ENCODE results near the gene SORCS1. TPM values are rescaled to one million over a fixed set of nuclear protein-coding genes. Genes with fewer than 3 reads are reported as not detected.

Gene SORCS1
- polyA plus RNA-seq, 1 donor (not counting 4 experiments of a cell fraction or from before 2014, with no cell fraction given): not detected

DNA sequence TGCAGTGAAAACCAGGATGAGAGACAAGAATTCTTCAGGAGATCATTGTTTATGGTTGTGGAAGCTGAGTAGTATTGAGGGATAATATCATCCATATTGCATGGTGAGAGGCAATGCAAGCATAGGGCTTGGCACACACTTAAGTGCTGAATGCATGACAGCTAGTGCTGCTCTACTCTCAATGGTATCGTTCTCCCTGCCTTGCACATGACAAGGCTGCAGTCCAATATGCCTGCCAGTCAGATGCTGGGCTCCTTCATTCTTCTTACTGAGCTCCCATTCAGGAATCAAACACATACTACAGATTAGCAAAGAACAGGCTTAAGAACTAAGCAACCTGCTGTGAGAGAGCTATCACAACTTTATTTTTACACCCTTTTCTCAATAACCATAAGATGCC lies 72.2 kb downstream of the SORCS1 start:
- H4K20me1 ChIP-seq (ENCODE audit: control insufficient read depth, extremely low read depth, insufficient read depth, low read length): no peaks in the 10 kb centered on the region
- no peak overlapping the region for H2AFZ ChIP-seq (ENCODE audit: control insufficient read depth, low read length)
- H3K4me3 ChIP-seq (ENCODE audit: control insufficient read depth in 2 of 3, extremely low read depth in 1 of 3, insufficient read depth in 2 of 3, low read depth in 1 of 3, low read length in 3 of 3): no peak overlapping the region
- no peak overlapping the region for H3K4me2 ChIP-seq (ENCODE audit: control insufficient read depth, extremely low read depth, insufficient read depth, low read depth, low read length)
- no peaks in the 10 kb centered on the region for H3K27me3 ChIP-seq (ENCODE audit: control insufficient read depth, extremely low read depth, insufficient read depth, low read length)
- H3K9me1 ChIP-seq (ENCODE audit: control insufficient read depth, extremely low read depth, insufficient read depth, low read length): no peaks in the 10 kb centered on the region
- no peak overlapping the region for H3K27ac ChIP-seq (ENCODE audit: control insufficient read depth, insufficient read depth, low read length)
- TF ChIP-seq, protein P1, sequence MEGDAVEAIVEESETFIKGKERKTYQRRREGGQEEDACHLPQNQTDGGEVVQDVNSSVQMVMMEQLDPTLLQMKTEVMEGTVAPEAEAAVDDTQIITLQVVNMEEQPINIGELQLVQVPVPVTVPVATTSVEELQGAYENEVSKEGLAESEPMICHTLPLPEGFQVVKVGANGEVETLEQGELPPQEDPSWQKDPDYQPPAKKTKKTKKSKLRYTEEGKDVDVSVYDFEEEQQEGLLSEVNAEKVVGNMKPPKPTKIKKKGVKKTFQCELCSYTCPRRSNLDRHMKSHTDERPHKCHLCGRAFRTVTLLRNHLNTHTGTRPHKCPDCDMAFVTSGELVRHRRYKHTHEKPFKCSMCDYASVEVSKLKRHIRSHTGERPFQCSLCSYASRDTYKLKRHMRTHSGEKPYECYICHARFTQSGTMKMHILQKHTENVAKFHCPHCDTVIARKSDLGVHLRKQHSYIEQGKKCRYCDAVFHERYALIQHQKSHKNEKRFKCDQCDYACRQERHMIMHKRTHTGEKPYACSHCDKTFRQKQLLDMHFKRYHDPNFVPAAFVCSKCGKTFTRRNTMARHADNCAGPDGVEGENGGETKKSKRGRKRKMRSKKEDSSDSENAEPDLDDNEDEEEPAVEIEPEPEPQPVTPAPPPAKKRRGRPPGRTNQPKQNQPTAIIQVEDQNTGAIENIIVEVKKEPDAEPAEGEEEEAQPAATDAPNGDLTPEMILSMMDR (optimal IDR thresholded peaks at IDR 0.05 in 1 of 3, IDR thresholded peaks at IDR 0.05 in 1 of 3, conservative IDR thresholded peaks at IDR 0.05 in 1 of 3; ENCODE audit: extremely low read depth in 1 of 3, insufficient read depth in 2 of 3, low read length in 3 of 3): no peak
- TF ChIP-seq EZH2 (IDR thresholded peaks at IDR 0.05; ENCODE audit: low read length): no peak
- DNase-seq (ENCODE audit: low read depth, low spot score) (no peak), FAIRE-seq (no peak)
- no peak overlapping the region for H3K9ac ChIP-seq (ENCODE audit: control insufficient read depth, extremely low read depth, insufficient read depth, low read length)
- H3K9me3 ChIP-seq (ENCODE audit: control insufficient read depth, low read depth, low read length): peaks cover 4% of the 10 kb centered on the region
- no peaks in the 10 kb centered on the region for H3K4me1 ChIP-seq (ENCODE audit: control insufficient read depth, extremely low read depth, insufficient read depth, low read length)
- no peaks in the 10 kb centered on the region for H3K79me2 ChIP-seq (ENCODE audit: control insufficient read depth, insufficient read depth, low read length)
- no peaks in the 10 kb centered on the region for H3K36me3 ChIP-seq (ENCODE audit: control insufficient read depth in 2 of 2, extremely low read depth in 1 of 2, insufficient read depth in 2 of 2, low read length in 2 of 2)
- dilution Hi-C loops (cut with MboI; ENCODE audit: extremely low pct_ligation_motif_present, low sequenced_read_pairs): no loop called here

DNA sequence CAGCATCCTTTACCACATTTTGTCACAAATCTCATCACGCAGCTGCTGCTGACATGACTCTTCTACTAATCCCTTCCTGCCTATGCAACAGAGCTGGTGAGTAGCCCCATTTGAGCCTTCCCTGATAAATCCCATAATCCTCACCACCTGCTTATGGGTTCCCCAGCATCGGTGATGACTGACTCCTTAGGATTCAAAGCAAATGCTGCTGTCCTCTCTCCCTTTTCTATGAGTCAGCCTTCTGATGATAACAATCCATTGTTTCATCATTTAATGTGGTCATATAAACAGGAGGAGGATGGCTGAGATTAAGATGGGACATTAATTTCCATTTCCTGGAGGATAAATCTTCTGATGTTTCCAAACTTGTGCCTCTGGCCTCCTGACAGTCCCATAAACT lies 73.4 kb downstream of the SORCS1 start:
- no peak for DNase-seq (ENCODE audit: low read depth, low spot score)
- Histone ChIP-seq H3K9ac (ENCODE audit: control insufficient read depth, extremely low read depth, insufficient read depth, low read length) (no peak overlapping the region), H4K20me1 (ENCODE audit: control insufficient read depth, extremely low read depth, insufficient read depth, low read length) (no peaks in the 10 kb centered on the region), H3K36me3 (ENCODE audit: control insufficient read depth in 2 of 2, extremely low read depth in 1 of 2, insufficient read depth in 2 of 2, low read length in 2 of 2) (no peaks in the 10 kb centered on the region), H2AFZ (ENCODE audit: control insufficient read depth, low read length) (no peak overlapping the region), H3K4me3 (ENCODE audit: control insufficient read depth in 2 of 3, extremely low read depth in 1 of 3, insufficient read depth in 2 of 3, low read depth in 1 of 3, low read length in 3 of 3) (no peak overlapping the region), H3K4me2 (ENCODE audit: control insufficient read depth, extremely low read depth, insufficient read depth, low read depth, low read length) (no peak overlapping the region), H3K9me3 (ENCODE audit: control insufficient read depth, low read depth, low read length) (peaks cover 4% of the 10 kb centered on the region), H3K9me1 (ENCODE audit: control insufficient read depth, extremely low read depth, insufficient read depth, low read length) (no peaks in the 10 kb centered on the region), H3K4me1 (ENCODE audit: control insufficient read depth, extremely low read depth, insufficient read depth, low read length) (no peaks in the 10 kb centered on the region), H3K79me2 (ENCODE audit: control insufficient read depth, insufficient read depth, low read length) (no peaks in the 10 kb centered on the region), H3K27me3 (ENCODE audit: control insufficient read depth, extremely low read depth, insufficient read depth, low read length) (no peaks in the 10 kb centered on the region), H3K27ac (ENCODE audit: control insufficient read depth, insufficient read depth, low read length) (no peak overlapping the region)
- dilution Hi-C loops (cut with MboI; ENCODE audit: extremely low pct_ligation_motif_present, low sequenced_read_pairs): no loop called here
- TF ChIP-seq, protein P1 (optimal IDR thresholded peaks at IDR 0.05 in 1 of 3, IDR thresholded peaks at IDR 0.05 in 1 of 3, conservative IDR thresholded peaks at IDR 0.05 in 1 of 3; ENCODE audit: extremely low read depth in 1 of 3, insufficient read depth in 2 of 3, low read length in 3 of 3): no peak
- no peak for TF ChIP-seq EZH2 (IDR thresholded peaks at IDR 0.05; ENCODE audit: low read length)
- no peak for FAIRE-seq

All from keratinocyte (primary cell).